Fibroblast of lung (primary cell): ENCODE measurements around the gene TGFBRAP1. TPM values are rescaled to one million over a fixed set of nuclear protein-coding genes. Genes with fewer than 3 reads are reported as not detected.

Experiments used
- DNase-seq, 2 donors: peaks; one replicate each; pipeline versions ENCODE4 v3.0.0 to v3.0.0-alpha.2; 2010; ENCODE audit warnings: low read depth in 2 of 2
- H2AFZ ChIP-seq: 2 replicates; pipeline ENCODE4 v1.5.1; 2012; ENCODE audit warnings: low read length, control low read depth, inconsistent platforms
- H3K27ac ChIP-seq: 2 replicates; pipeline ENCODE4 v1.5.1; 2011; ENCODE audit warnings: low read length, control low read depth; ENCODE audit not compliant: insufficient read depth
- H3K27me3 ChIP-seq: 2 replicates; pipeline ENCODE4 v1.5.1; 2011; ENCODE audit warnings: mild to moderate bottlenecking, low read length; ENCODE audit not compliant: control insufficient read depth, insufficient read depth
- H3K36me3 ChIP-seq: 2 replicates; pipeline ENCODE4 v1.5.1; 2011; ENCODE audit warnings: low read length; ENCODE audit not compliant: control insufficient read depth, insufficient read depth
- H3K4me1 ChIP-seq: 2 replicates; pipeline ENCODE4 v1.5.1; 2011; ENCODE audit warnings: low read length; ENCODE audit not compliant: control insufficient read depth, insufficient read depth; ENCODE audit errors: extremely low read depth
- H3K4me2 ChIP-seq: 2 replicates; pipeline ENCODE4 v1.5.1; 2011; ENCODE audit warnings: low read length, control low read depth; ENCODE audit not compliant: insufficient read depth; ENCODE audit errors: extremely low read depth
- H3K4me3 ChIP-seq, 4 experiments: fragments of 200-600 bp in 1 of 4; sonication (generic) in 1 of 4; replicated peaks in 1 of 4; 2 replicates each; pipeline ENCODE4 v1.5.1; 2011 to 2016; ENCODE audit warnings: low read length in 4 of 4, low read depth in 3 of 4, mild to moderate bottlenecking in 3 of 4, control low read depth in 2 of 4, inconsistent platforms in 1 of 4, mixed read lengths in 1 of 4; ENCODE audit not compliant: insufficient read depth in 1 of 4; ENCODE audit errors: control extremely low read depth in 1 of 4
- H3K79me2 ChIP-seq: 2 replicates; pipeline ENCODE4 v1.5.1; 2012; ENCODE audit warnings: mild to moderate bottlenecking, low read length, inconsistent platforms; ENCODE audit not compliant: control insufficient read depth, insufficient read depth
- H3K9ac ChIP-seq: 2 replicates; pipeline ENCODE4 v1.5.1; 2011; ENCODE audit warnings: mild to moderate bottlenecking, low read length, control low read depth; ENCODE audit not compliant: insufficient read depth
- H3K9me3 ChIP-seq: 2 replicates; pipeline ENCODE4 v1.5.1; 2012; ENCODE audit warnings: low read depth, low read length; ENCODE audit not compliant: control insufficient read depth, insufficient read depth
- H4K20me1 ChIP-seq: 2 replicates; pipeline ENCODE4 v1.5.1; 2011; ENCODE audit warnings: low read length; ENCODE audit not compliant: control insufficient read depth, insufficient read depth; ENCODE audit errors: extremely low read depth
- CTCF ChIP-seq, 2 donors: IDR thresholded peaks in 1 of 2; conservative IDR thresholded peaks in 1 of 2; 1 replicate in 1 of 2; 2 replicates in 1 of 2; pipeline ENCODE4 v1.5.1; 2011 to 2012; ENCODE audit warnings: low read length in 2 of 2, control low read depth in 1 of 2, inconsistent platforms in 1 of 2, low read depth in 1 of 2, mild to moderate bottlenecking in 1 of 2
- EZH2 ChIP-seq: IDR thresholded peaks from 2 replicates; pipeline ENCODE4 v1.5.1; 2012; ENCODE audit warnings: low read length, control low read depth, mild to moderate bottlenecking; ENCODE audit errors: missing control alignments
- polyA plus RNA-seq, 2 donors: library from polyadenylated mRNA; depleted of rRNA in 1 of 2; stranded (reverse) in 1 of 2; unstranded in 1 of 2; fragments of >200 nt; gene quantifications; 2 replicates each; pipeline ENCODE4 v1.2.1, GENCODE V29; 2011 to 2012; ENCODE audit warnings: missing spikeins in 1 of 2
- total RNA-seq: library from RNA; depleted of rRNA; stranded (reverse); fragments of >200 nt; gene quantifications from 2 replicates; pipeline ENCODE4 v1.2.1, GENCODE V29; 2014

Gene TGFBRAP1
- total and polyA plus RNA-seq, 2 donors (not counting 1 experiment from before 2014, with no cell fraction given), result 8.5 to 14.9 TPM

- no peak overlapping the region for H3K4me2 ChIP-seq
These were observed 4.7 kb upstream of the TGFBRAP1 start for GRCh38 chr2:105334211-105334610.

DNA sequence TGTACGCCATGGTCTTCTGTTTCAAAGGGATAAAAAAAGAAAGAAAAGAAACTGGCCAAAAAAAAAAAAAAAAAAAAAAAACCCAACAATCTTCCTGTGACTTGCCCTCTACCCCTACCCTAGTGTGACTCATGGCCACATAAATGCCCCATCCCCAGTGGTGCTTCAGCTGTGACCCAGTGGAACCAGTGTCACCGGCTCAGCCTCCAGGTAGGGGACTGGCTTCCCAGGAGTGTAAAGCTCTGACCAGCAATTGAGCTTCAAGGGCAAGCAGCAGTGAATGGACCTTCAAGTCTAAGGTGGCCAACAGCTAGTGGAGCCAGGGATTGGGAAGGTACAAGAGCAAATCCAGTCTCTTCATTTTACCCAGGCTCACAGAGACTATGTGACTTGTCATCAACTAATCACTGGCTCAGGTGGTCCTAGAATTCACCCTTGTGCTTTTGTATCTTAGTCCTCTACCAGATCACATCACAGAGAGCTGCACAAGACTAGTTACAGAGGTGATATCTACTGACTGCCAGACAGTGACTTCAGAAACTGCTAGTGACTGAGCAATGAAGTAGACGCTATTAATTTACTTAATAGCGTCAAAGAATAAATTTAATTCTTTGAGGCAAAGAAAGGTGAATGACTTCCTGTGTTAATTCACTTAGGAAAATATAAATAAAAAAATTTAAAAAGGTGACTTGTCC, 1.3 kb upstream of the TGFBRAP1 start:
- H3K9me3 ChIP-seq, result no peaks in the 10 kb centered on the region
- no peaks in the 10 kb centered on the region for H3K36me3 ChIP-seq
- no peak for DNase-seq
- peaks cover 25% of the 10 kb centered on the region for H3K79me2 ChIP-seq
- peaks cover 16% of the 10 kb centered on the region for H3K4me1 ChIP-seq
- H3K4me3 ChIP-seq, result no peak overlapping the region
- no peak overlapping the region for H3K9ac ChIP-seq
- TF ChIP-seq CTCF (conservative IDR thresholded peaks at IDR 0.05 in 1 of 2, IDR thresholded peaks at IDR 0.05 in 1 of 2; ENCODE audit: low read depth in 1 of 2, low read length in 2 of 2) (no peak), EZH2 (no peak)
- H3K27me3 ChIP-seq, result no peaks in the 10 kb centered on the region
- no peaks in the 10 kb centered on the region for H4K20me1 ChIP-seq
- H3K27ac ChIP-seq, result no peak overlapping the region
- no peak overlapping the region for H3K4me2 ChIP-seq
- peak overlapping the region; percentile 10 for H2AFZ ChIP-seq

More at GRCh38 chr2:105334211-105334610, 4.7 kb upstream of the TGFBRAP1 start:
- H3K4me3 ChIP-seq, result no peak overlapping the region
- H2AFZ ChIP-seq, result no peak overlapping the region
- no peak for DNase-seq
- peaks cover 3% of the 10 kb centered on the region for H3K4me1 ChIP-seq
- TF ChIP-seq EZH2, result no peak
- TF ChIP-seq CTCF (conservative IDR thresholded peaks at IDR 0.05 in 1 of 2, IDR thresholded peaks at IDR 0.05 in 1 of 2; ENCODE audit: low read depth in 1 of 2, low read length in 2 of 2), result no peak
- H3K9ac ChIP-seq, result no peak overlapping the region
- no peaks in the 10 kb centered on the region for H3K27me3 ChIP-seq
- H3K36me3 ChIP-seq, result no peaks in the 10 kb centered on the region
- no peak overlapping the region for H3K27ac ChIP-seq
- peaks cover 19% of the 10 kb centered on the region for H3K79me2 ChIP-seq
- no peaks in the 10 kb centered on the region for H3K9me3 ChIP-seq
- H4K20me1 ChIP-seq, result no peaks in the 10 kb centered on the region

DNA sequence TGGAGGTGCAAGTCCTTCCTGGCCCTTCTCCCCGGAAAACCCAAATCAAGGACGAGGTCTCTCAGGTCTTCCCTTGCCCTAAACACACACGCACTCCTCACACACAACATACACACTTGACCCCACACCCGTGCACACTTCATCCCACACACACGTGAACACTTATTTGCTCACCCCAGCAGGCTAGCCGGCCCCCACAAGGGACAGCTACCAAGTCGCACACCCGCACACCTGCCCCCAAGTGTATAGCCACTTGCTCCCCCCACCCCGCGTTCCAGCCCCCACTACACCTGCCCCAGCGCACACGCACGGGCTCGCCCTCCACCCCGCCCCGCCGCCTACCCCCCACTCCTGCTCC, 359 bp downstream of the TGFBRAP1 start:
- Histone ChIP-seq H3K27me3 (no peaks in the 10 kb centered on the region), H3K4me3 (peak overlapping the region; percentile 44 to 93 (median 68)), H3K79me2 (peaks cover 25% of the 10 kb centered on the region), H3K9ac (peak overlapping the region; percentile 36), H3K36me3 (no peaks in the 10 kb centered on the region), H3K9me3 (no peaks in the 10 kb centered on the region), H3K4me1 (peaks cover 16% of the 10 kb centered on the region), H2AFZ (peak overlapping the region; percentile 75), H3K4me2 (peak overlapping the region; percentile 97), H4K20me1 (no peaks in the 10 kb centered on the region), H3K27ac (peak overlapping the region; percentile 55)
- no peak for TF ChIP-seq EZH2
- DNase-seq, result no peak
